GM21529 (cell line): ENCODE data around the gene DIPK2B.

Experiments used
- ATAC-seq: cut with Tn5 transposase; IDR thresholded peaks from one replicate; pipeline ENCODE4 v1.9.1; 2021; ENCODE audit not compliant: unreplicated experiment

DIPK2B gene

DNA sequence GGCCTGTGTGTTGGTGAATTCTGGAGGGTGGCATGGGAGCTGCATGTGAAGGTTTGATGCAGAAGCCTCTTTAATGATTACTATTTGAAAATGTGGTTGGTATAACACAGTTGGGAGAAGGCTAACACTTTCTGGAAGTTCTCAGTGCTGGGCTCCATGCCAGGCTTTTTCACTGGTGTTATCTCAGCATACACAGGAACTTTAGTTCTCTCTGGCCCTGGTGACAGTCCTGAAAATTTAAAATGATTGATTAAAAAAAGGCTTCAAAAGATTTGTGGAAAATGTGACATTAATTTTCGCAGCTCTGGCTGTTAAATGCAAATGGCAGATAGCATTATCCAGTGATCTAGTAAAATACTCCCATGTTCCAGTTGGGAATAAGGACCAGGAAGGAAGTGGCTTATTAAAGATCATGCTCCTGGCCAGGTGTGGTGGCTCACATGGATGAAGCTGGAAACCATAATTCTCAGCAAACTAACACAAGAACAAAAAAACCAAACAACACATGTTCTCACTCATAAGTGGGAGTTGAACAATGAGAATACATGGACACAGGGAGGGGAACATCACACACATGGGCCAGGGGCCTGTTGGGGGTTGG lies 36.6 kb downstream of the DIPK2B start:
- no peak for ATAC-seq

DNA sequence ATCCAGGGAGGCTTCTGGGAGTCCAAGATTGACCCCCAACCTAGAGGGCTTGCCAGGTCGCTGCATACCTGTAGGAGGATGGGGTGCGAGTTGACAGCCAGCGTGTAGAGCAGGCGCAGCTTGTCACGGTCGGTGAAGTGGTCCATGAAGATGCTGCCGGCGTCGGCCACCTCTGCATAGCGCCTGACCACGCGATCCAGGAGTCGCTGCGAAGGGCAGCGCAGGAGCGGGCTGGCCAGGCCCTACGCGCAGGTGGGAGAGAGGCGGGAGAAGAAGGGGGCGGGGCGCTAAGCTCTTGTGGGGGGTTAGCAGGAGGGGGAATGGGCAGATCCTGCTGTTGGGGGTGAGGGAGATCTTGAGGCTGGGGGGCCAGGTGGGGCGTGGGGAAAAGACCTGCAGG lies 43.0 kb downstream of the DIPK2B start:
- ATAC-seq: no peak

DNA sequence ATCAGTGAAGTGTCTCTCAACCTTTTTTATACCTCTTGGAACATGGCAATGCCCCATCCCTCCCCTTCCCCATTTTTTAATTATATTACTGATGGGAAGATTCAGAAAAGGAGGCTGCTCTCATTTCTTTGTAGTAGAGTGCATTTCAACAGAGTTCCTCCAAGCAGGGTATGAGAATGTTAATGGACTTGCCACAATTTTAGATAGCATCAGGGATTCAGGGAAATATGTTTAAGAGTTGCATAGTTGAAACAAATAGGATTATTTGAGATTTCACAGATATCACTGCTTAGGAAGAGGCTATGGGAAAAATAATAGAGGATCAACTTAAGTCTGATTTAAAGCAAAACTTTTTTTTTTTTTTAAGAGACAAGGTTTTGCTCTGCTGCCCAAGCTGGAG lies 46.2 kb downstream of the DIPK2B start:
- no peak for ATAC-seq

DNA sequence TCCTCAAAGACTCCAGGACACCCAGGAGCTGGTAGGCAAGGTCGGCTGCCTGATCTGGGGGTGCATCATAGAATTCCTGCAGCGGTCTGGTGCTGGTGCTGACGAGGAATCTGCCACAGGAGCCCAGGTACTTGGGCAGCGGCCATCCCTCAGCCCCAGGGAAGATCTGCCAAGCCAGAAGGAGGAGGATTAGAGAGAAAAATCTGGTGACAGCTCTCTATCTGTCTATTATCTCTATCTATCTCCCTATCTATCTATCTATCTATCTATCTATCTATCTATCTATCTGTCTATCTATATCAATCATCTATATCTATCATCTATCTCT lies 46.7 kb downstream of the DIPK2B start:
- ATAC-seq: no peak
